Measurements from ENCODE around the gene THAP3.
A peak's percentile ranks its signal among the peaks of the same experiment; 100 is the strongest.

THAP3 gene

GRCh38 chr1:6581561-6582305 is 42.9 kb upstream of the THAP3 start:
- H3K27ac ChIP-seq: peak overlapping the region; percentile 84
- TF ChIP-seq CTCF (conservative IDR thresholded peaks at IDR 0.05): no peak

- H3K27ac ChIP-seq: peak overlapping the region; percentile 84
- no peak for TF ChIP-seq CTCF (conservative IDR thresholded peaks at IDR 0.05)
Measured at GRCh38 chr1:6582370-6582769, 42.3 kb upstream of the THAP3 start.

- no peak overlapping the region for H3K27ac ChIP-seq
- no peak; the same call in 1 of the 2 replicates for TF ChIP-seq CTCF (conservative IDR thresholded peaks at IDR 0.05)
Measured at GRCh38 chr1:6584126-6585080, 40.3 kb upstream of the THAP3 start.

GRCh38 chr1:6585081-6585722 is 39.5 kb upstream of the THAP3 start:
- no peak for TF ChIP-seq CTCF (conservative IDR thresholded peaks at IDR 0.05)
- H3K27ac ChIP-seq: no peak overlapping the region

GRCh38 chr1:6585841-6586240 is 38.8 kb upstream of the THAP3 start:
- no peak for TF ChIP-seq CTCF (conservative IDR thresholded peaks at IDR 0.05)
- no peak overlapping the region for H3K27ac ChIP-seq

GRCh38 chr1:6586404-6586816 is 38.3 kb upstream of the THAP3 start:
- TF ChIP-seq CTCF (conservative IDR thresholded peaks at IDR 0.05): no peak
- no peak overlapping the region for H3K27ac ChIP-seq

All from VCaP (cell line).